Myocyte (in vitro differentiated cells): Measurements from ENCODE around the gene JUN. TPM values are rescaled to one million over a fixed set of nuclear protein-coding genes. Genes with fewer than 3 reads are reported as not detected.
"Not testable (repeated sequence)": the region's sequence is repeated elsewhere in the genome, so short reads cannot be mapped to it uniquely, and the experiment has no call there.

ENCODE experiments used
- DNase-seq: peaks from one replicate; pipeline ENCODE4 v3.0.0-alpha.2; 2012; ENCODE audit warnings: low read depth
- total RNA-seq: library from RNA; depleted of rRNA; stranded (reverse); fragments of >200 nt; gene quantifications from 2 replicates; pipeline ENCODE4 v1.2.3, GENCODE V29; 2014

Gene JUN
- total RNA-seq, 1 donor from 2014 or later = 65.9 TPM

DNA sequence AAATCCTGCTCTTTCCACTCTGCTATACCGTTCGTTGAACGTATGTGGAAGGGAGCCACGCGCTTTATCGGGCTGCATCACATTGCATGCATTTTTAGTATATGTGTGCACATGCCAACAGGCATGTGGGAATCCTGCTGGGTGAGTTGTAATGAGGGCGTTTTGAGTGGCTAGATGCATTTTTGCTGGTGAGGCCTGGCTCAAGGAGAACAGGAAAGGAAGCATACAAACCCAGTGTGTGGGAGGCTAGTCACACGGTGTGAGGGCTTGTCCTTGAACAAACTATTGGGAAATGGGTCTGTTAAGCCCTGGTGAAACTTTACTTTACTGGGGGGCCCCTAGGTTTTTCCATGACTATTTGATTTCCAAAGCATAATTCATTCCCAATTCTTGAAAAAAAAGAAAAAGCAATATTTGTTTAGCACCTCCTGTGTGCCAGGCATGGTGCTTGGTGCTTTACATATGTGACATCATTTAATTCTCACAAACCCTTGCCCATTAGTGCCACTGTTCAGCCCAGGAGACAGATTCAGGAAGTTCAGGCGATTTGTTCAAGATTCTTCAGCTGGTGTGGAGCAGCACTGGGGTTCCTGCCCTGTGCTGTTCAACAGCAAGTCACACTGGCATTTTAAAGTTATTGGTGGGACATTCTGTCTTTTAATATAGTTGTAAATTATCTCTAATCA is 25.6 kb upstream of the JUN start:
- no peak for DNase-seq

DNA sequence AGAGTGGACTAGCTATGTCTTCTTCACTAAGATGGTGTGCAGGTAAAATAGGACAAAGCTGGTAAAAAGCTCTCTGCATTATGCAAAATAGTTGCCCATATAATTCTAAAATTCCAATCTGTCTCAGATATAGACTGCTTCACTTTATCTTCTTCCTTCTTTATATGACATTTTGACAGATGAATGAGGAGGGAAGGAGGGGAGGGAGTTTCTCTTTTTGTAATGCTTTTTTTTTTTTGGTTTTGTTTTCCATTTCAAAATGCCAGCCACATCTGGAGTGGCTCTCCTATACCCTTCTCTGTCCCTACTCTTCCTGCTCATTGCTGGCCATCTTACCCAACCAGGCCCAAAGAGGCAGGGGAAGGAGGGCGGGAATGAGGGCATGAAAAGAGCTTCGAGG is 24.2 kb upstream of the JUN start:
- no peak for DNase-seq

DNA sequence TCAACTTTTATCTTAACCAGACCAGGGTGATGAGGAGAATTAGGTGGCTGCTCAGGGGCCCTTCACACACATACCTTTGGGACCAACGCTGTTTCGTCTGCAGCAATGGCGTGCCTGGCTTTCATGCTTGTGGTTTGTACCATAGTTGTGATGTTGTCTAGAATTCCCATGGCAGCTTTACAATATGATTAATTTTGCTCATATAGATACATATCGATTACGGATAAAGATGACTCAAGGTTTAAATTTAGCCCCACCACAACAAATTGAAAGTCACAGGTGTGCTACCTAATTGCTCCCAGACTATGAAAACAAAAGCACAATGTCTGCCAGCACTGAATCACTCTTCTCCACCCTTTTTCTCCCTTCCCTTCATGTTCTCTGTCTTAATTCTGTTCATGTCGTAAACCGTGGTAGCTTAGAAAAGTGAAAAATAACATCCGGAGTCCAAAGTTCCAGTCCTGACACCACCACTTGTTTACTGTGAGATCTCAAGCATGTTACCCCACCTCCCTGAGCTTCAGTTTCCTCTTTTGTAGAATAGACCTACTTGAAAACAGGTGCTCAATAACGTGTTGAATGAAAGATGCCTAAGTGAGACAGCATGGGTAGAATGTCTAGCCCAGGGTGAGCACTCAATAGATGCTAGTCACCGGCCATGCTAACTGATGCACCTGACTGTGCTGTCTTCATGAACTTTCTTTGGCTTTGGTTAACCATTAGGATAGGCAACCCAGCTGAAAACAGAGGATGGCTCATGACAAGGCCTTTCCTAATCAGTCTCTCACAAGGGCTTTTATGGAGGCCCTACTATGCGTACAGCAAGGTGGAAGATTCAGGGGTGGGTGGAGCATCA is 22.1 kb upstream of the JUN start:
- no peak for DNase-seq

DNA sequence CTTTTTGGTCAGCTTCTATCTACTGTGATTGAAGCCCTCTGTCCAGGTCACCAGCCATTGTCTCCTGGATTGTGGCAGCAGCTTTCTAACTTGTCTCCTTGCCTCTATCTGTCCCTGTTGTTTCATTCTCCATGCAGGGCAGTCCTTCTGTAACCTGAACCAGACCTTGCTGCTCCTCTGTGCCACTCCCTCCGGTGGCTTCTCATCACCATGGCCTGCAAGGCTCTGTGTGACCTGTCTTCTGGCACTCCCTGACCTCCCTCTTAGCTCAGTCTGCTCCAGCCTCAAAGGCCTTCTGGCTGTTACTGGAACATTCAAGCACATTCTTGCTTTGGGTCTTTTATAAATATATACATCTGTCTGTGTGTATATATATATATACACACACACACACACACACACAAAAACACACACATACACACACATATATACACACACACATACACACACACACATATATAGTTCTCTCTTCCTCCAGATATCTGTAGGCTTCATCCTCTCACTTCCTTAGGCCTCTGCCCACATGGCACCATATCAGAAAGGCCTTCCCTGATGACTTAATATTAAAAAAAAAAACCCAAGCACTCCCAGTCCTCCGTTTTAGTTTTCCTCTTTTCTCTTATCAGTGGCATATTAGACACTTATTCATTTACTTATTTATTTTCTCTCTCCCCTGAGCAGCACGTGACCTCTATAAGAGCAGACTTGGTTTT is 21.2 kb upstream of the JUN start:
- peak; percentile 72 for DNase-seq

DNA sequence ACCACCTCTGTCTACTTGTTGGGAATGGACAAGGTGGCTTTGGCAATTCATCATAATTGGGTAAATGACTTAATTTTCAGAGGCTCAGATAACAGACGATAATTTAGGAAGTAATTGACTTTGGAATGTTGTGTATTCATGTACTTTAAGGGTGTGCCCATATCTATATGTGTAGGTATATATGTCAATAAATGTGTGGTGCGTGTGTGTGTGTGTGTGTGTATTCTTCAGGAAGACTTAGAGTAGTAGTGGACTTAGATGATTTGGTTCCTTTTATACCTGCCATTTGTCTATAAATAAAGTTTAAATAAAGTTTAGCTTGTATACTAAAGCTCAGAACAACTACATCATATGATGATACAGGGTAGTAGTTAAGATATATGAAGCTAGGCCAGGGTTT is 20.0 kb upstream of the JUN start:
- no peak for DNase-seq

DNA sequence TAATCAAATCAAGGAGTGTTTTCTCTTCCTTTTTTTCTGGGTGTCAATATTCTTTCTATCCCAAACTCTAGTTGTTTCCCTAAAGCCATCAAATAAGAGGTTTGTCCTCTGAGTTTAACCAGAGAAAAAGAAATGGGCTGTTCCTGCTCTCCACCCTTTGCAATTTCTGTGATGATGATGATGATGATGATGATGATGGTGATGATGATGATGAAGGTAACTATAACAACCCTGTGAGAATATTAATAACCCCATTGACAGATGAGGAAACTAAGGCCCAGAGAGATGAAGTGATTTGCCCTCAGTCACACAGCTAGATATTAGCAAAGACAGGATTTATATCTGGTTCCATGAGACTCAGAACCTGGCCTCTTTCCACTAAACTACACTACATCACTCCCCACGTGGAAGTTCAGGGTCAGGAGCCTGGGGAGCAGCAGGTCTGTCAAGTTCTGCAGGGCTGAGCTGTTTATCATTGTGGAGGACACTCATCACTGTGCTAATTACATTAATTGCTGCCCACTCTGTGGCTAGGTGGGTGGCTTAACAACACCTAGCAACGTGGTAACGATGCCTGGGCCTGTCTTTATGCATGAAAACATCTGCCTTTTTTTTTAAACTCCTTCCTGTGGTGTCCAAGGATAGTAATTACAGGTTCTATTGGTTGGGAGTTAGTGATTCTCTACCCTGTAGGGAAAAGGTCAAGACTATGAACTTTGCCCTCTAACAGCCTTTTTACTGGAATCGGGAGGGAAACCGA is 19.0 kb upstream of the JUN start:
- no peak for DNase-seq

DNA sequence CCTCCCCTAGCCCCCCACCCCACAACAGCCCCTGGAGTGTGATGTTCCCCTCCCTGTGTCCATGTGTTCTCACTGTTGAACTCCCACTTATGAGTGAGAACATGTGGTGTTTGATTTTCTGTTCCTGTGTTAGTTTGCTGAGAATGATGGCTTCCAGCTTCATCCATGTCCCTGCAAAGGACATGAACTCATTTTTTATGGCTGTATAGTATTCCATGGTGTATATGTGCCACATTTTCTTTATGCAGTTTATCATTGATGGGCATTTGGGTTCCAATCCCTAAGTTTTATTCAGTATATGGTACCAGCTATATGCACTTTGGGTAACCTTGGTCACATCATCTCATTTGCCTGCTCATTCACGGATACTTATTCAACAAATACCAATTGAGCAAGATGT is 17.4 kb upstream of the JUN start:
- DNase-seq = not testable (repeated sequence)

DNA sequence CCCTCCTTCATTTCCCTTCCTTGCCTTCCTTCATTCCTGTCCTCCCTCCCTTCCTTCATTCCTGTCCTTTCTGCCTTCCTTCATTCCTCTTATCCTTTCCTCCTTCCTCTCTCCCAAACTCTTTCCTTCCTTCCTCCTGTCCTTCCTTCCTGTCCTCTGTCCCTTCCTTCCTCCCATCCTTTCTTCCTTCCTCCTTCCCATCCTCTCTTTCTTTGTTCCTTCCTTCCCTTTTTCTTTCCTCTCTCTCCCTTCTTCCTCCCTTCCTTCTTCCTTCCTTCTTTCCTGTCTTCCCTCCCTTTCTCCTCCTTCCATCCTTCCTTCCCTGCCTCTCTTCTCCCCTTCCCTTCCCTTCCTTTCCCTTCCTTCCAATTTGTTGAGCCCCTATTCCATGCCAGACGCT is 15.8 kb upstream of the JUN start:
- DNase-seq = no peak

DNA sequence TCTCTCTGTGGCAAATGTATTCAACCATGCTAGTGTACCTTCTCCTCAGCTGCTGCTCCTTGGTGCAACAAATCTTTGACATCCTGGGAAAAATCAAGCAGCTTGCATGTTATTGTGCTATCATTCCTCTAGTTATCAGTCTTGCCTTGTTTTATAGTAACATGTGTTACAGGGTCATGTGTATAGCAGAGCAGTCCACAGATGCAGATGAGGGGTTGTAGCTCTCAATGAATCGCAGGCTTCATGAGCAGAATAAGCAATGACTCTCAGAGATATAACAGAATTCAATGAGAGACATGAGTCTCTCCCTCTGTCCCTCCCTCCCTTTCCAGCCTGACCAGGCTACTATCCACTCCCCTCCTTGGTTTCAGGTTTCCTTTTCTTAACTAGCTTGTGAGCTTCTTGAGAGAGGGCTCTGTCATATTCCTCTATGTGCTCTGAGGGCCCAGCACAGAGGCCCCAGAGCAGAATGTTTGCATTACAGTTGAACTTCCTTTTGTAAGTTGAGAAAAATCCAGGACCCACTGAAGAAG is 15.1 kb upstream of the JUN start:
- no peak for DNase-seq

DNA sequence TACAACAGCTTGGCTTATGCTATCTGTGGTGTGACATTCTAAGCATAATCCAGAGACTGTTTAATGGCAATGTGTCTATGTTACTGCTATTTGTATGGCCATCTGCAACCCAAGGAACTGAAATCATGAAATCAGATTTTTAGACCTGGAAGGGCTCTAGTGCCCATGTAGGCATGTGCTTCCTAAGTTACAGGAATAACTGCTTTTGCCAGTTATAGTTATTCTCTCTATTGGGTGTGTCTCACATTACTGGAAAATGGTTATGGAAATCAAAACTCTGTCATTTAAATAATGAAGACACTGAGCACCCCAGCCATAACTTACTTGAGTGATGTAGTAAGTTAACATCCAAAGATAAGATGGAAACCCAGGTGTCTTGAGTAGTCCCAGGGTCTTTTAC is 12.6 kb upstream of the JUN start:
- DNase-seq = no peak

DNA sequence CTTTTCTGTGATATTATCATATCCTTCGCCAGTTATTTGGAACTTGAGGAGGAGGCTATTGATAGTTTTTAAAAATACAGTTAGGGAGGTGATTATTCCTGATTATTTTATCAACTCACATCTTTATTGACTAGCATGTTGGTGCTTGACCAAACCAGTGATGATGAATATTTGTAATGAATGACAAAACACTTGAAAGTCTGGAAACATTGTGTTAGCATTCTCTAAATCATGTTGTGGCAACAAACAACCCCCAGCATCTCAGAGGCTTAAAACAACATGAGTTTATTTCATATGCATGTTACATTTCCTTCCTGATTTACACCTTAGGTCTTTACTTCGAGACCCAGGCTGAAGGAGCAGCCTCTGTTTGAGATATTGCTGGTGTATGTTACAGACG is 10.7 kb upstream of the JUN start:
- no peak for DNase-seq

DNA sequence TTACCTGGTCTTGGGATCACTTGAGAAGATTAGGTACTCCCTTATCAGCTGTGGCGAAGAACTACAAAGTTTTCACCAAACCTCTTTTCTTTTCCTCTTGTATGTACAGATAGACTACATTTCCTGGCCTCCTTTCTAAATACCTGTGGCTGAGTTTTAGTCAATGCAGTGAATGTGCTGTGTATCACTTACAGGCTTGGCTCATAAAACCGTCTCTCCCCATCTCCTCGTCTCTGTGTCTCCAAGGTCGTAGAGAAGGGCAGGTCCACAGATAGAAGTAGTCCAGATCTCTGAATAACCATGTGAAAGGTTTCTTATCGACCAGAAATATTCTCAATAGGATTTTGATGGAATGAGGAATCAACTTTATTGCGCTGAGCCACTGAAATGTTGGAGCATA is 9.0 kb upstream of the JUN start:
- DNase-seq = no peak

DNA sequence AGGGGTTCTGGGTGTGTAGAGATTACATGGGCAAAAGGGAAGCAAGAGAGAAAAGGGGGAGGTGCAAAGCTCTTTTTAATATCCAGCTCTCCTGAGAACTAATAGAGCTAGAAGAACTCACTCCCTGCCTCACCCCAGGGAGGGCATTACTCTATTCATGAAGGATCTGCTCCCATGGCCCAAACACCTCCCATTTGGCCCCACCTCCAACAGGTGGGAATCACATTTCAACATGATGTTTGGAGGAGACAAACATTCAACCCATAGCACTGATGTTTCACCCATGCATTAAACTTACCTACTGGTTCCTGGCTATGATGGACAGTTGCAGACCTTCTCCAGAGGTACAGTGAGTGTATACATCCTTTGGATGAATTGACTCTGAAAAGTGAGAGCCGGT is 7.3 kb upstream of the JUN start:
- DNase-seq = no peak

DNA sequence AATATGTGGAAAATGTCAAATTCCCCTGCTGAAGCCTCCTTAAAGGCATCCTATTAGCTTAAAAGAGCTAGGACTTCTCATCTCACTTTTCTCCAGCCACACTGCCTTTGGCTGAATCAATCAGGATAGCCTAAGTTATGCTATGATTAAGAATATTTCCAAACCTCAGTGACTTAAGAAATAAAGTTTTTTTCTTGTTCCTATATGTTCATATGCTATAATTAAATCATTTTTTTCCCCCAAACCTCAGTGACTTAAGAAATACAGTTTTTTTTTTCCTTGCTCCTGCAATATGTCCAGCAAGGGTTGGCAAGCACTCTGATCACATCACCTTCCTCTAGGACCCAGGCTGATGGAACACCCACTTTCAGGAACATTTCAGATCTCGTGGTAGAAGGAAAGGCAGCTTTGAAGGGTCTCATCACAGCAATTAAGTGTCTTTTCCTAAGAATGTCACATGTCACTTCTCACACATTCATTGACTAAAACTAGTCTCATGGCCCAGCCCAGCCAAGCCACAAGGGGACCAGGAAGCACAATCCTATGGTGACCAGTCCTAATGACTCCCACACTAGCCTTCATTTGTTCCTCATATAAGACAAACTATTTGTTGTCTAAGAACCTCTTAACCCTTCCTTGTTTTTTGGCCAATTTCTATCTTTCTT is 6.3 kb upstream of the JUN start:
- no peak for DNase-seq

DNA sequence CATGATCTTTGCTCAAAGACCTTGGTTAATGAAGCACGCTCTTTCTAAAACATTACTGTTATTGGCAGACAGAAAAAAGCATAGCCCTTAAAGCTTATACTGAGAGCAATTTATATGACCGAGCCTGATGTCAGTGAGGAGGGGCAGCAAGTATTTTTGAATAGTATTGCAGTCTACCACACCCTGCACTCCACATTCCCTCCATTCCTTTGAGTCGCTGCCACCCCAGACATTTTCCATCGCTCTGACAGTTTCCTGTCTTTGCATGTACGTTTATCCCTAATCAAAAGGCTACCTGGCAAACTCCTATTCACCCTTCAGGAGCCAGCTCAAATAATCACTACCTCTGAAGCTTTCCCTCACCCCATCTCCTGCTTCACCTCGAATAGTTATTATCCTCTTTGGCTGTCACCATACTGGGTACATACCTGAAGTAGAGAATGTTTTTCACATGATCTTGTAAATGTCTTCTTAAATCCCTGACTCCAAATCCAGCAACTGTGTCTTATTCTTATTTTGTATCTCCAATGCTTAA is 5.5 kb upstream of the JUN start:
- DNase-seq = peak; percentile 50

DNA sequence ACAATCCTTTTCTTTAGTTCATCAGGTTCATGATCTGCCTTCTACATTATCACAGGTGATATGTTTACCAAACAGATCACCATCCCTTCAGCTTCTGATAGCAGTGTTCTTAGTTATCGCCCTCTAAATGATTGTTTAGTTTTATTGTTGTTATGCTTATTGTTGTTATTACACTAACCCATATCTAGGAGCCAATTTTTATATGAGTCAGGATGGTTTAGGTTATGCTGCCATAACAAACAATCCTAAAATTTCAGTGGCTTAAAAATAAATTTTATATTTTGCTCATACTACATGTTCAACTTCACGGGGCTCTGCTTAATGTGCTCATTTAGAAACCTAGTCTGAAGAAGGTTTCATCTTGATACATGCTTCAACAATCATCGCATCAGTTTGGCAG is 4.4 kb upstream of the JUN start:
- no peak for DNase-seq

DNA sequence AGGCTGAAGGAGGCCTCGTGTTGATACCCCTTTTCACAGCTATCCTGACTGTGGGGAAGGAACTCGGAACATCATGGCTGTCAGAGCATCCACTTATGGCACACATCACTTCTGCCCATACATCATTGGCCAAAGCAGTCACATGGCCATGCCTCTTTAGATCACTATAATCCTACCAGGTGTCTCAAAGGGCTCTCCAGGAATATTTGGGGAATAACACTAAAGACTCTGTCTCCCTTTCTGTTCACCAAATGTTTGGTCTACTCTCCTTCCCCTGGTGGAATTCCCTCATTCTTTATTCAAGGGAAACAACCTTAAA is 3.0 kb upstream of the JUN start:
- no peak for DNase-seq

DNA sequence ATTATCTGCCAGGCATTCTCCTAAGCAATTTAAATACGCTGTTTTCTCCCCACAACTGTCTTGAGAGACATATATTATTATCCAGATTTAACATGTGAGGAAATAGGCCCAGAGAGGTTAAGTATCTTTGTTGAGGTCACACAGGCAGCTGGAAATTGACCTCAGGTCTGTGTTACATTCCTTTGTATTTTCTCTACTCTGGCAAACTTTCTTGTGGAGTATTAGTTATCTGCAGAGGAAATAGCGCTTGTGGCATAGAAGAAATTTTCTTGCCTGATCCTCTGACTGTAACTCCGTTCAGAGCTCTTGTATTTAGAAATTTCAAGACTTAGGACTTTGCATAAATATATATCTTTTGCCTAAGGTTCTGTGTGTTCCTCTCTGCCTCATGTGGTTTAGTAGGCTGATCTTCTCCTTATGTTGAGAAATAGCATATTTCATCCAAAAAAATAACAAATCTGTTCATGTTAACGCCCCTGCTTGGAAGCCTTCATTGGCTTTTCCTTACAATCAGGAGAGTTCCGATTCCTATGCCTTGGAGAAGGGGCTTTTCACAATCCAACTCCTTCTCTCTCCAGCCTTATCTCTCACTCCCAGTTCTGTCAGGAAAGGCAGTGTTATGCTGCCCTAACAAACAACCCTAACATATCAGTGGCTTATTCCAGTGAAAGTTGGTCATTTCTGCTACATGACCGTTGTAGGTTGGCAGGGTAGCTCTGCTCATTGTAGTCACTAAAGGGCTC is 2.5 kb upstream of the JUN start:
- no peak for DNase-seq

DNA sequence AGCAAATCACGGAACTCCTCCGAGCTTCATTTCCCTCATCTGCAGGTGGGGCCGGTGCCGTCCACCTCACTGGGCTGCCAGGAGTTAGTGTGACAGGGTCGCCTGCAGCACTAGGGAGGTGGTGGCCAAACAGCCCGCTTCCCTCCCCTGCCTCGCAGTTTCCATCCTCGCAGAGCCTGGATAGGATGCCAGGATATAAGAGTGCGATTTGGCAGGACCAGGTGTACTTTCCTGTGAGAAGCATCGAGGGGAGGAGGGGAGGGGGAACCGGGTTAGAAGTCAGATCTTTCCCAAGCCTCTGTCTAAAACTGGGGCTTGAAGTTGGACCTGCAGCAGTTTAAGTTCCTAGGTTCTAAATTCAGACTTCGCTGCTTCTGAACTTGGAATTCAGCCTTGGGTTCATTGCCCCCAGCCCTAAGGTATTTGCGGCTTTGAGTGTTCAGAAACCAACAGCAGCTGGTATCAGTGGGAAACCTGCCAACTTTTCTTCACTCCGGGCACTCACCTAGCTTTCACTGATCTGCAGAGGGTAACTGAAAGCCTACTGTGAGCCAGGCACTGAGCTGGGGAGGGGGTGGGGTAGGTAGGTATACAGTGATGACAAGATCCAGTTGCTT is 1.7 kb upstream of the JUN start:
- peak; percentile 97 for DNase-seq
